IPS-20b (cell line): ENCODE results near the gene EXOC4.

Source experiments
- H3K27ac ChIP-seq: one replicate; pipeline ENCODE4 v1.5.1; 2013; ENCODE audit warnings: low read length
- H3K27me3 ChIP-seq: 2 replicates; pipeline ENCODE4 v1.6.1; 2013; ENCODE audit warnings: mild to moderate bottlenecking, low read length, inconsistent platforms; ENCODE audit not compliant: insufficient read depth
- H3K36me3 ChIP-seq: 2 replicates; pipeline ENCODE4 v1.6.1; 2013; ENCODE audit warnings: low read depth, mild to moderate bottlenecking, inconsistent platforms, low read length, moderate library complexity; ENCODE audit not compliant: insufficient read depth
- H3K4me1 ChIP-seq: 2 replicates; pipeline ENCODE4 v1.6.1; 2013; ENCODE audit warnings: mild to moderate bottlenecking, control low read depth, inconsistent platforms, low read length, moderate library complexity; ENCODE audit not compliant: insufficient read depth
- H3K4me3 ChIP-seq: 2 replicates; pipeline ENCODE4 v1.5.1; 2013; ENCODE audit warnings: mild to moderate bottlenecking, low read length, inconsistent platforms
- H3K9ac ChIP-seq: 2 replicates; pipeline ENCODE4 v1.6.1; 2013; ENCODE audit warnings: low read depth, mild to moderate bottlenecking, inconsistent platforms, low read length, moderate library complexity
- H3K9me3 ChIP-seq: 2 replicates; pipeline ENCODE4 v1.6.1; 2013; ENCODE audit warnings: mild to moderate bottlenecking, low read depth, low read length, inconsistent platforms; ENCODE audit not compliant: insufficient read depth

The EXOC4 gene

DNA sequence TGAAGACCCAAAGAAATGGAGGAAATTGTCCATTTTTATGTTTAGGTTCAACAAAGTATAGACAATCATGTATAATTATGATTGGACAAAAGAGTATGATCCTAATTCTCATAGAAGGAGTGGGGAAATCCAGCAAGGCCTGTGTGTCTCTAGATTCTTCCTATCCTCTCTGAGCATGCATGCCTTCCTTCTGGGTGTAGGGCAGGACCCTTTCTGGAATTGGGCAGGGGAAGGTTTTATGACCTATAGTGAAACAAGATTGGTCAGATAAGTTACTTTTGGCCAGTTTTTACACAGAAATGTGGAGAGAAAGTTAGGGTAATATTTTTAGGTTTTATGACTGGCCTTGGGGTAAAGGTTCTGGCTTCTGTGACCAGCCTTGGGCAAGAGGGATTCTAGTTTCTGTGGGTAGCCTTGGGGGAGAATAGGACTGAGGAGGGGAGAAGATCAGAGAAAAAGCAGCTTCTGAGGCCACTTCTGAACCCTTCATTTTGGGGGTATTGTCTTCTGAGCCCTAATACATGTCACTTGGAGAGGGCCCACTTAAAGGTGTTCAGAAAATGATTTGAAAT, 289.4 kb downstream of the EXOC4 start:
- H3K27me3 ChIP-seq: no peaks in the 10 kb centered on the region
- no peak overlapping the region for H3K4me3 ChIP-seq
- H3K27ac ChIP-seq: no peak overlapping the region
- no peaks in the 10 kb centered on the region for H3K36me3 ChIP-seq
- no peak overlapping the region for H3K9ac ChIP-seq
- no peaks in the 10 kb centered on the region for H3K9me3 ChIP-seq
- peaks cover 24% of the 10 kb centered on the region for H3K4me1 ChIP-seq

DNA sequence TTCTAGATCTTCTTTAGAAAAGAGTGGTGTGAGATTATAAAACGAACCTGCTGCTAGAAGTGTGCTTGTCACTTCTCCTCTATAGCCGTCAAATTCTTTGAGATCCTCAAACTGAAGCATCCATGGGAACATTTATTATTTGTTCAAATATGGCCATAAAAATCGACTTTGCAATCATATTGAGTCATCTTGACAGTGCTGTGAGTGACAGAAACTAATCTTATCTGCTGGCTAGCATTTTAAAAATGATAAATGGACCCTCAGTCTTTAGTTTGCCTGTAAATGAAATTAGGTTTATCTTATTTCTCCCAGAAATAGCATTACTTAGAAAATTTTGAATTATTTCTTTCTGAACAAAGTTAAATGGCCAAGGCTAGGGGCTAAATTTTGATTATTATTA, 290.8 kb downstream of the EXOC4 start:
- Histone ChIP-seq H3K36me3 (no peaks in the 10 kb centered on the region), H3K4me1 (peaks cover 24% of the 10 kb centered on the region), H3K27ac (no peak overlapping the region), H3K4me3 (no peak overlapping the region), H3K27me3 (no peaks in the 10 kb centered on the region), H3K9me3 (no peaks in the 10 kb centered on the region), H3K9ac (no peak overlapping the region)

DNA sequence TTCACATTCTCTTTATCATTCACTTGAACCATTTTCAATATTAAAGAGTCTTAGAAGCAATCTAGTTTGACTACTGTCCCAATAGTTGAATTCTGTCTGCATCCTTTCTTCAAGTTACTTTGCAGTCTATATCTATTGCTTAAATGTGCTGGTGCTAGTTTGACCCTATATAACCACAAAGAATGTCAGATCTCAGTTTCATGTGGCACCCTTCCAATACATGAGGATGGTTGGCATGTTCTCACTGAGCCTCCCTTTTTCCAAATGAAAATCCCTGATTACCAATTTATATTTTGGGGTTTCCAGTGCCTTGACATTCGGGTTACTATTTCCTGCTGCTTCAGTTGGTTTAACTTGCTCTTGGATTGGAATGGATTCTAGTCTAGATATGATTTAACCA, 292.7 kb downstream of the EXOC4 start:
- H3K9ac ChIP-seq: no peak overlapping the region
- no peak overlapping the region for H3K4me3 ChIP-seq
- H3K36me3 ChIP-seq: no peaks in the 10 kb centered on the region
- no peaks in the 10 kb centered on the region for H3K9me3 ChIP-seq
- H3K27me3 ChIP-seq: no peaks in the 10 kb centered on the region
- no peak overlapping the region for H3K27ac ChIP-seq
- H3K4me1 ChIP-seq: peaks cover 11% of the 10 kb centered on the region

DNA sequence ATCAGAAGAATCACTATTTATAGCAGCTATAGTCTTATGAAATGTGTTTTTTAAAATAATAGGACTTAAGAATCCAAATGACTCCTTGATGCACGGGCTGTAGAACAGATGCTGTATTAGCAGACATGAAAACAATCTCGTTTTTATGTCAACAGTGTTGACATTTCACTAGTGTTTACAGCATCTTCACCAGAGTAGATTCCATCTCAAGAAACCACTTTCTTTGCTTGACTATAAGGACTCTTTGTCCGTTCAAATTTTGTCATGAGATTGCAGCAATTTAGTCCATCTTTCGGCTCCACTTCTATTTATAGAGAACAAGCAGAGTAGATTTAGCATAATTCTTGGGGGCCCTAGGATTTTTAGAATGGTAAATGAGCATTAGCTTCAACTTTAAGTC, 295.1 kb downstream of the EXOC4 start:
- no peak overlapping the region for H3K4me3 ChIP-seq
- H3K9me3 ChIP-seq: no peaks in the 10 kb centered on the region
- no peaks in the 10 kb centered on the region for H3K36me3 ChIP-seq
- H3K9ac ChIP-seq: no peak overlapping the region
- no peaks in the 10 kb centered on the region for H3K27me3 ChIP-seq
- H3K27ac ChIP-seq: no peak overlapping the region
- H3K4me1 ChIP-seq: no peaks in the 10 kb centered on the region

DNA sequence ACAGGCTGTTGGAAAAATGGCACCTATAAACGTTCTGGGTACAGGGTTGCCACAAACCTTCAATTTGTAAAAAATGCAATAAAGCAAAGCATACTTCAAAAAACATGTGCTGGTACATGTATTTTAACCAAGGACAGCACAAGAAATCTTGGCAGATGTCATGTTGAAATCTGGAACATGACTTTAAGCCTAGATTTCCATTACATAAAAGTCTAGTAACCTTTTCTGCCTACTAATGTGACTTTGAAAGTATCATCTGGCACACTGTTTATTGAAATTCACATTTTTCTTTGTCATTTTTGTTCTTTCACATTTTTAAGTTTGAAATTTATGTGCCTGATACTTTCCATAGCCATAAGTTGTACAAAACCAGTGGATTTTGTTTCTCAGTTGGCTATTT, 296.8 kb downstream of the EXOC4 start:
- no peak overlapping the region for H3K27ac ChIP-seq

GRCh38 chr7:133550145-133550544, 297.3 kb downstream of the EXOC4 start:
- no peak overlapping the region for H3K4me3 ChIP-seq
- no peaks in the 10 kb centered on the region for H3K27me3 ChIP-seq
- H3K36me3 ChIP-seq: no peaks in the 10 kb centered on the region
- no peak overlapping the region for H3K9ac ChIP-seq
- no peak overlapping the region for H3K27ac ChIP-seq
- no peaks in the 10 kb centered on the region for H3K9me3 ChIP-seq
- no peaks in the 10 kb centered on the region for H3K4me1 ChIP-seq

More for the DNA sequence above, 296.8 kb downstream of the EXOC4 start:
- Histone ChIP-seq H3K9ac (no peak overlapping the region), H3K27me3 (no peaks in the 10 kb centered on the region), H3K4me3 (no peak overlapping the region), H3K4me1 (no peaks in the 10 kb centered on the region), H3K9me3 (no peaks in the 10 kb centered on the region), H3K36me3 (no peaks in the 10 kb centered on the region)

DNA sequence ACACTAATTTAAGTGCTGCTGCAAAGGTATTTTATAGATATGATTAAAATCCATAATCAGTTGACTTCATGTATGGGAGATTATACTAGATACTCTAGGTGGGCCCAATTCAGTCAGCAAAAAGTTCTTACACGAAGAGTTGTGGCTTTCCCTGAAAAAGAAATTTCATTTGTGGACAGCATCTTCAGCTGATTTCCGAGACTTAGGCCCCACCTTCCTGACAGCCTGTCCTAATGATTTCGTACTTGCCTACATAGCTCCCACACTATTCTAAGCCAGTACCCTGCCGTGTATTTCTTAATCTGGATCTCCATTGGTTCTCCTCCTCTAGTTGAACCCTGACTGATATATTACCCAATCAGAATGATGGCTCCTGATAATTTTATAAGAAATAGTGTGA, 297.9 kb downstream of the EXOC4 start:
- Histone ChIP-seq H3K27me3 (no peaks in the 10 kb centered on the region), H3K27ac (no peak overlapping the region), H3K4me3 (no peak overlapping the region), H3K4me1 (no peaks in the 10 kb centered on the region), H3K36me3 (no peaks in the 10 kb centered on the region), H3K9me3 (no peaks in the 10 kb centered on the region), H3K9ac (no peak overlapping the region)

DNA sequence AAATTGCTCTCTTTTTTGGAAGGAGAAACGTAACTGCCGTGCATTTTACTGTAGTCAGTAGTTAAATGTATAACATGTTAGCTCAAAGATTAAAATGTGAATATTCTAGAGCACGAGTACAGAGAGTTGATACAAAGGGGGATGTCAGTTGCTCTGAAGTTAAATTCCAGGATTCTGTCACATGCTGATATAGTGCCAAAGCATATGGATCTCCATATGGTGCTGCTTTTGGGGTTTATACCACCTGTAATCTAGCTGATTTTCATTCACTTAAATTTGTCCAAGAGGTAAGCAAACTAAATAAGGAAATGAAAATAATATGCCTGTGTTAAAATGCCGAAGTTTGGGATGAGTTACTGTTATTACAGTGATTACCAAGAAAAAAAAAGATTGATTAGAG, 298.6 kb downstream of the EXOC4 start:
- no peak overlapping the region for H3K9ac ChIP-seq
- no peaks in the 10 kb centered on the region for H3K27me3 ChIP-seq
- H3K9me3 ChIP-seq: no peaks in the 10 kb centered on the region
- no peaks in the 10 kb centered on the region for H3K4me1 ChIP-seq
- H3K4me3 ChIP-seq: no peak overlapping the region
- H3K36me3 ChIP-seq: no peaks in the 10 kb centered on the region
- H3K27ac ChIP-seq: no peak overlapping the region

GRCh38 chr7:133552079-133552478, 299.2 kb downstream of the EXOC4 start:
- H3K9me3 ChIP-seq: no peaks in the 10 kb centered on the region
- H3K4me1 ChIP-seq: no peaks in the 10 kb centered on the region
- H3K9ac ChIP-seq: no peak overlapping the region
- no peaks in the 10 kb centered on the region for H3K27me3 ChIP-seq
- H3K27ac ChIP-seq: no peak overlapping the region
- no peaks in the 10 kb centered on the region for H3K36me3 ChIP-seq
- no peak overlapping the region for H3K4me3 ChIP-seq

DNA sequence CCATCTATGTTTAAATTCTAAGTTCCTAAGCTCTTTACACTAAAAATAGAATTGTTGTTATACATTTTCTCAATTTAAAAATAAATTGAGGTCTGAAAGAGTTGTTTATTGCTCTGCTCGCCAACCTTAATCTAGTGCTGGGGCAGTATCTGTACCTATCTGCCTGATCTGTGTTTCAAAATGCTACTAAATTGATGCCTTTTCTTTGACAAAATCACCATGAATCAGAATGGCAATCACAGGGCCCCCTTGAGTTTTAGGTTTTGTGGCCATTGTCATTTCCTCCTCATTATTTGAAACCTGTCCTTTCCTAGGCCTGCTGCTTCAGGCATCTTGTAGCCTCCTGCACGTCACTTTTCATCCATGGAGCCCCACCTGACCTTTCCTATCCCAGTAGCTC, 301.5 kb downstream of the EXOC4 start:
- Histone ChIP-seq H3K4me3 (no peak overlapping the region), H3K9me3 (no peaks in the 10 kb centered on the region), H3K4me1 (no peaks in the 10 kb centered on the region), H3K27me3 (no peaks in the 10 kb centered on the region), H3K27ac (no peak overlapping the region), H3K9ac (no peak overlapping the region), H3K36me3 (no peaks in the 10 kb centered on the region)

- Histone ChIP-seq H3K9me3 (no peaks in the 10 kb centered on the region), H3K9ac (no peak overlapping the region), H3K27ac (no peak overlapping the region), H3K4me3 (no peak overlapping the region), H3K36me3 (no peaks in the 10 kb centered on the region), H3K4me1 (no peaks in the 10 kb centered on the region), H3K27me3 (no peaks in the 10 kb centered on the region)
These were observed 303.2 kb downstream of the EXOC4 start for GRCh38 chr7:133556048-133556447.

DNA sequence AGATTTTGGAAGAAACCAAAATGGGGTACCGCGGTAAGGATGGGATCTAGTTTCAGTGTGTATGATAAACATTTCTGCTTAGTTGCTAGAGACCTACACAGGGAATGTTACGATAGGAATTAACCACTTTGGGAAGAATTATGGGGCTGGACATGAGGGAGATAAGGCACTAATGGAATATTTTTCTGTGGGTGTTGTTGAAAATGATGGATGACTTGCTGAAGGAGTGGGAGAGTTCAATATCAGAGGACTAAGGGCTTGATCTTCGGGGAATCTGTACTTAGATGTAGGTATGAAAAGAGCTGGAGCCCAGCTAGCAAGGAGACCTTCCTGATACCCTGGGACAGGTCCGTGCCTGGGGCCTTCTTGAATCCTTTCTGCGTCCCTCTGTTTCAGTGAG, 303.7 kb downstream of the EXOC4 start:
- H3K4me3 ChIP-seq: no peak overlapping the region
- no peaks in the 10 kb centered on the region for H3K36me3 ChIP-seq
- H3K4me1 ChIP-seq: no peaks in the 10 kb centered on the region
- H3K27me3 ChIP-seq: no peaks in the 10 kb centered on the region
- H3K27ac ChIP-seq: no peak overlapping the region
- no peaks in the 10 kb centered on the region for H3K9me3 ChIP-seq
- H3K9ac ChIP-seq: no peak overlapping the region

GRCh38 chr7:133560900-133561299, 308.0 kb downstream of the EXOC4 start:
- Histone ChIP-seq H3K9ac (no peak overlapping the region), H3K36me3 (no peaks in the 10 kb centered on the region), H3K9me3 (no peaks in the 10 kb centered on the region)

More at GRCh38 chr7:133560900-133561299, 308.0 kb downstream of the EXOC4 start:
- no peak overlapping the region for H3K27ac ChIP-seq
- no peak overlapping the region for H3K4me3 ChIP-seq
- peaks cover 10% of the 10 kb centered on the region for H3K4me1 ChIP-seq
- no peaks in the 10 kb centered on the region for H3K27me3 ChIP-seq
